GM18858 (cell line): ENCODE measurements around the gene C1QTNF6.
"Not testable (repeated sequence)": the region's sequence is repeated elsewhere in the genome, so short reads cannot be mapped to it uniquely, and the experiment has no call there.

Experiments
- ATAC-seq: cut with Tn5 transposase; IDR thresholded peaks from one replicate; pipeline ENCODE4 v1.9.1; 2021; ENCODE audit not compliant: unreplicated experiment

C1QTNF6 gene

DNA sequence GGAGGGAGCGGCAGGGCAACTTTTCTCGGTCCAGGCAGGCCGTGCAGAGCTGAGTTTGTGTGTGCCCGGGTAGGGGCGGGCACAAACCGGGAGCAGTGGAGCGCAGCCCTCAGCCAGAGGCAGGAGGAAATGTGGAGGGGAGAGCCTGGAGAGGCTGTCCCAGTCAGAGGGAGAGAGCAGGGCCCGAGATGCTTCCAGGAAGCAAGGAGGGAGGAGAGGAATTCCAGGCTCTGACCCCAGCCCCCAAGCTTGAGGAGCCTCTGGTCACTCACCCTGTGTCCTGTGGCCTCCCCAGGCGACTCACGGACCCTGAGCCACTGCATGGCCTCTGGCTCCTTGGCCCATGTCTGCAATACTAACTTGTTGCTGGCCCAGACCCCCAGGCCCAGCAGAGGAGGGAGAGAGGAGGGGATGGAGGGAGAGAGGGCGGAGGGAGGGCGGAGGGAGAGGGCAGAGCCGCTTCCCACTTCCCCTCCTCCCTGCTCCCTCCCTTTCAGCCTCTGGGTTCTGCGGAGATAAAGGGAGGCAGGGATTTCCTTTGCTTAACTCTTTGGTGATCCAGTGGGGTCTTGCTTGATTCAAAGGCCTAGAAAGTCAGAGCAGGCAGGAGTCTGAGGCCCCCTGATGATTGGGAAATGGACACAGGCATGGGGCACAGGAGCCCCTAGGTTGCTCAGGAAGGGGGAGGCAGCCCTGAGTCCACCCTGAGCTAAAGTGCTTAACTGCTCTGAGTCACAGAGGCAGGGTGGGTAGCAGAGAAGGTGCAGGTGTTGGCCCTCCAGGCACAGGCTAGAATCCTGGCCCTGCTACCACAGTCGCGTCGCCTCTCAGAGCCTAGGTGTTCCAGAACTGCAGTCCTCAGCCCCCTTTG, at the start of gene C1QTNF6:
Gene C1QTNF6, minus strand, starts transcription at position 357 of the 871 bp plus-strand sequence. Its CDS starts 34 bp downstream, at position 323.
- no peak for ATAC-seq

DNA sequence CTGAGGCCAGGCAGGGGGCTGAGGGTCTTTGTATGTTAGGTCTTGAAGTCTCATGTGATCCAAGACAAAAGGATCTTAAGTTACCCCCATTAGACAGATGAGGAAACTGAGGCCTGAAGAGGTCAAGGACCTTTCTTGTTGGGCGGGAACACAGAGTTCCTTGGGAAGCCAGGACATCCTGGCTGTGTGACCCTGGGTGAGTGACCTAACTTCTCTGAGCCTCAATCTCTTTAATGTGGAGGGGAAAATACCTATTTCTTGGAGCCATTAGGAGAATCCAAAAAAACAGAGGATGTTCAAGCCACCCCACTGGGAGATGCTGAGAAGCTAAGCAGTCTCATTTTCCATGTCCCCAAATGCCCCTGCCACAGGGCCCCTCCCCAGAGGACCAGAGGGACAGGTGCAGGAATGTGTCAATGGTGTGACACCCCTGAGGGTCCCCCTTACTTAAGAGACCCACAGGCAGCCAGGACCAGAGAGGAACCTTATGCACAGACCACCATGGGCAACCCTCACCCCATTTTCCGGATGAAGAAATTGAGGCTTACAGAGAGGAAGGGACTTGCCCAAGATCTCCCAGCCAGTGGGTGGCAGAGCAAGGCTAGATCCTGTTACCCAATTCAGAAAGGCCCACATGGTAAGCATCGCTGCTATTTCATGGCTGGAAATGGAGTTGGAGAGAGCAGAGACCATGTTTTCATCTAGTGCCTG, 48.0 kb upstream of the C1QTNF6 start:
- no peak for ATAC-seq

DNA sequence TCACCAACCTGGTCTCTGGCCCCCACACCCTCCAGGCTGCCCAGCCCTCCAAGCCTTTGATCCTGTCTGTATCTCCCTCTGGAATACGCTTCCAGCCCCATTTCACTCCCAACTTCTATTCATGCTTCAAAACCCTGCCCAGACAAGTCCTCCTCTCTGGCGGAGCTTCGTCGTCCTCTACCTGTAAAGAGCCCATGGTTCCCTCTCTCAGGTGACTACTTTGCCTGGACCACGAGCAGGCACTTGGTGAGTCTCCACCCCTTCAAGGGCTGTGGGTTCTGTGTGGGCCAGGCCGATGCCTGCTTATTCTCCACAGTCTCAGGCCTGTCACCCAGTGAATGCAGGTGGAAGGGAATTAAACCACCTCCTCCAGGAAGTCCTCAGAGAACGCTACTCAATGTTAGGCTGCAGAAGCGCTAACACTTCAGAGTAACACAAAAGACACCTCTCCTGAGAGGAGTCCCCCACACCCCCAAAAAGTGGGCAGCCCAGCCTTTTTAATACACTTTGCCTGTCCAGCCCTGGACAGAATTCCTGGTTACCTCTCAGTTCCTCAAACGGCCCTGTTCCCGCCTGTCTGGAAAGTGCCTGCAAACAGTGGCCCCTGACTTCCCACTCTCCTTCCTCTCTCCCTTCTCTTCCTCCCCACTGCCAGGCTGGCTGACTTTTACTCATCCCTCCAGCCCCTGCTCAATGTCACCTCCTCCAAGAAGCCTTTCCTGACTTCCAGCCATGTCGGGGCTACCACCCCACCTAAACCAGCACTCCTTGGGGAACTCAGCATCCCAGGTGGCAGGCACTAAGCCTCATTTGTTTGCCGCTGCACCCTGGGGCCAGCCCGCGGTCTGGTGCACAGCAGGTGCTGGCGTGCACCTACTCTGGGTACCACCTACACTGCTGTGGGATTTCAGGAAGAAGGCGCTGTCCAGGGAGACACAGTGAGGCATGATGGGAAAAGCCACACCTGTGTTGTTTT, 47.0 kb upstream of the C1QTNF6 start:
- no peak for ATAC-seq

DNA sequence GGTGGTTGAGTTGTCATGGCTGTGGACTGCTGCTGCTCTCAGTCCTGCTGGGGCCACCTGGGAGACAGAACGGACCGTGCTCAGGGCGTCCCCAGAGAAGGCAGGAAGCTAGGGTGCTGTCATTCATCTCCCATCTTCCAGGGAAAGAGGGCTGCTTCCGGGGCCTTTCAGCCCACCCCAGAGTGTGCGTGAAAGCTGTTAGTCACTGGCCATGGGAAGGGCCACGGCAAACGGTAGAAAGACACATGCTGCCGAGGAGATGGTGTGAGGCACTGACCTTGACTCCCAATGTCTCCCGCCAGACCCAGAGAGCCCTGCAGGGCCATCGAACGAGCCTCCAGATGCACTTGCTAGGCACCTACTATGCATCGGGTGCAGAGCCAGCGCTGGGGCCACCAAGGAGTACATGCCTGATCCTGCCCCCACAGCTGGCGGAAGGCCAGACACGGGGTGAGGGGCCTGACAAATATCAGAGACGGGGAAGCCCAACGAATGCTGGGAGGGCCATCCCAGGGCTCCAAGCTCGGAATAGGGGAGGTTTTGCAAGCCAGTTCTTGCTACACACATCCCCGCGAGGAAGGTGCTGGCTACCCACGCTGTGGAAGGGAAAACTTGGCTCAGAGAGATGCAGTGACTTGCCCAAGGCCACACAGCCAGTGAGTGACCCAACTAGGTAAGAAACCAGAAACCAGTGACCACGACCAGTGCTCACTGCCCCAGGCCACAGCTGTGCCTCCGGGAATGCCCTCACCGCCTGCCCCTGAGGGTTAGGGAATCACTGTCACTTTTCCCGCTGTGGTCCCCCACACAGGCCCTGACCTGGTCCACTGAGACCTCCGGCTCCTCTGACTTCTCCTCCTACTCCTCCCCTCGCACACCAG, 45.9 kb upstream of the C1QTNF6 start:
- no peak for ATAC-seq

DNA sequence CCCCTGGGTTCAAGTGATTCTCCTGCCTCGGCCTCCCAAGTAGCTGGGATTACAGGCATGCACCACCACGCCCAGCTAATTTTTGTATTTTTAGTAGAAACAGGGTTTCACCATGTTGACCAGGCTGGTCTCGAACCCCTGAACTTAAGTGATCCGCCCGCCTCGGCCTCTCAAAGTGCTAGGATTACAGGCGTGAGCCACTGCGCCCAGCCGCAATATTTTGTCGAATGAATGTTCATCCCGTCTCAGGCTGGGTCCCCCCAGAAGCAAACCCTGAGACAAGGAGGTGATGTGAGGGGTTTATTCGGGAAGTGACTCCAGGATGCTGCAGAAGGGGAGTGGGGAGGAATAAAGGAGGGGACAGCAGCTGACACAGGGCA, 45.3 kb upstream of the C1QTNF6 start:
- ATAC-seq: not testable (repeated sequence)

DNA sequence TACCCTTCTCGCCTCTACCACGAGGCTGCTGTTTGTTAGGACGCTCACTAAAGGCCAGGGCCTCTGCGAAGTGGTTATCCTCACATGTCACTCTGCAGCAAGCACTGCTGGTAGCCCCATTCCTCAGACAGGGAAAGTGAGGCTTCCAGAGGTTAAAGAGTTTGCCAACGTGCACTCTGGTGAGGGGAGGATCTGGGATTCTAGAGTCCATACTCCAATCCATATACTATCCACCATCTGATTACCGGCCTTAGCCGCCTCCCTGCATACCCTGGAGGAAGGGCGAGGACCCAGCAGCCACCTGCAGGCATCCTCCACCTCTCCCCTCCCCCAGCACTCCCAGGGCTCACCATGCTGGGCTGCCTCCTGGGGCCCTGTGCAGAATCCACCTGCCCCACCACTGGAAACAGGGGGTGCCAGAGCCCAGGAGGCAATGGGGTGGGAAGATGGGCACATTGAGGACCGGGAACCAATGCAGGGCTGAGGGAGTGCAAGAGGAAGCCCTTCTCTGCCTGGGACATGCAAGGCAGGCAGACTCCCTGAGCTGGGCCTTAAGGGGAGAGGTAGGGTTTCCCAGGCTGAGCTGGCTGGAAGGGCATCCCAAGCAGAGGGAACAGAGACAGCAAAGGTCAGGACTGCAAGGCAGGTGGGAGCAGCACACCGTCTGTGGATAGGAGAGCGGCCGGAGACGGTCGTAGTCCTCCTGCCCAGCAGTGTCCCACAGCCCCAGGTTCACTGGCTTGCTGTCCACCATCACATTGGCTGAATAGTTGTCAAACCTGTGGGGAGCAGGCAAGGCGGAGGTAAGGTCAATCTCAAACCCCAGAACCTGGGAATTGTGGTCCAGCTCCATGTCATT, 44.3 kb upstream of the C1QTNF6 start:
- ATAC-seq: no peak

DNA sequence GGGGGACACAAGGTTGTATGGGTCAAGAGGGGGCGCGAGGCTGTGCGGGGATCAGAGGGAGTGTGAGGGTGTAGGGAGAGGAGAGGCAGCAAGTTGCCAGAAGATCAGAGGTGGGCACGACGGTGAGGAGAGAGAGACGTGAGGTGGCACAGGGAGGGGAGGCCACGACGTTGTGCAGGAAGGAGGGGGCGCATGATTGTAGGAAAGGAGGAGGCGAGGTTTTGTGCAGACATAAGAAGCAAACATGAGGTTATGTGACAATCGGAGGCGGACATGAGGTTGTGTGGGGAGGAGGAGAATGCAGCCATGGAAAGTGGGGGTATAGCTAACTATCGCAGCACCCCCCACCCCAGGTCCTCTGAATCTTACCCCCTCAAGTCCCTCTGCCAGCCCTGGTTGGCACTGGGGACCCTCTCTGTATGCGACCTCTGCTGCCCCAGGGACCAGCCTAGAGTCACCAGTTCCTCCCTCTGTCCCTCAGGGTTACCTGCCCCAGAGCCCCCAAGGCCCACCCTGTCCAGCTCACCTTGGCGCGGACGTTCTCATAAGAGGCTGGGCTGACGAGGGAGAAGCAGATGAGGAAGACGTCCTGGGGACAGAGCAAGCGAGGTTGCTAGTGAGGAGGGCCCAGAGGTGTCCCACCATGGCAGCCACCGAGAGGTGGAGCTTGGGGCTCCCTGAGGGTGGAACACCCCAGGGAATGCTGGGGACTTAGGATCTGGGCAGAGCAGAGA, 43.5 kb upstream of the C1QTNF6 start:
- ATAC-seq: no peak

DNA sequence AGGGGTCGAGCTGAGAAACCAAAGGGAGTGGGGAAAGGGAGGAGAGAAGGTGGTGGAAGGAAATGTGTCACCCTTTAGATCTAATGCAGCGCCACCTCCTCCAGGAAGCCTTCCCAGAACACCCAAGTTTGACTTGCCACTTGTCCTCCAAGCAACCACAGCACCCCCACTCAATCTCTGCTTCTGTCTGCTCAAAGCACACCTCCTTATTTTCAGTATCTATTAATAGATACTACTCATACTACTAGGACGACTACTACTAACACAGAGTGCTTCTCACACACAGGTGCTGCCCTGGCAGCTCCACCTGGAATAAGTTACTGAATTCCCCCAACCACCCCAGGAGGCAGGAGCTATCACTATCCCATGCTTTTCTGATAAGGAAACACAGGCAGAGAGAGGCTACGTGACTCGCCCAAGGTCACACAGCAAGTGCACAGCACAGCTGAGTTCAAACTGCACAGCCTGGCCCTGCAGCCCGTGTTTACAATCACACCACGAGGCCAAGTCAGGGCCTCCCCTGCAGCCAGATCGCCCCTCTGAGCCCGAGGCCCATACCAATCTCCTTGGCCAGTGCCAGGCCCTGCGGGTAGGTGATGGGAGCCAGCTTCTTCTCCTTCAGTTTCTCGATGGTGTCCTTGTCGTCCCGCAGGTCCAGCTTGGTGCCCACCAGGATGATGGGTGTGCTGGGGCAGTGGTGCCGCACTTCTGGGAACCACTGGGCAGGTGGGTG, 42.8 kb upstream of the C1QTNF6 start:
- ATAC-seq: no peak

DNA sequence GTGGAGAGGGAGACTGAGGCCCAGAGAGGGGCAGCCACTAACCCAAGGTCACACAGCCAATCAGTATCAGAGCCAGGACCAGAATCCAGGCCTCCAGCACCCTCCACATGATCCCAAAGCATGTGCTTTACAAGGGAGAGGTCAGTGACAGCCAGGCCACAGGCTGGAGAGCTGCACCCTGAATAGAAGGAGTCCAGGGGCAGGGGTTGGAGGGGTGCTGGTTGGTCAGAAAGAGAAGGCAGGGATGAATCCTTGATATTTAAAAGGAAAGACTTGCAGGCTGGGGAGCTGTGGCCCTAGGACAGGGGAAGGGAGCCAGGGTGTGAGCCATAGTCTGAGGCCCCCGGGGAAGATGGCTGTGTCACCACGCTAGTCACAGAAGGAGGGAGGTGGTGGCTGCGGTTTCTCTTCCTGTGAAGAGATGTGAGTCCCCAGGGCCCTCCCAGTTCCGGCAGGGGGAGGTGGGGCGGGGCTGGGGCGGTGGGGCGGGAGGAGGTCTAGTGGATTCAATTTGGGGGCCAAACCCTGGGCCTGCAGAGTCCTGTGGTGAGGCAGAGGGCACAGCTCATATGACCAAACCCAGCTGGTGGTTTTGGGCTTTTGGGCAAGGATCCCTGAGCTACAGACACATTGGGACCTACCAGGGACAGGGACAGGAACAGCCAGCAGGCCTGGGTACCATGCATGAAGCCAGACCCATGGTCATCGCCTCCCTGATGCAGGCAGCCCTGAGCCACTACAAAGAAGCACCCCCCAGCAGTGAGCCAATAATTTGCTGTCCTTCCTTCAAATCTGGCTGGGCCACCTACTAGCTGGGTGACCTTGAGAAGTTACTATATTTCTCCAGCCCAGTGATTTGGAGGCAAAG, 42.0 kb upstream of the C1QTNF6 start:
- no peak for ATAC-seq

DNA sequence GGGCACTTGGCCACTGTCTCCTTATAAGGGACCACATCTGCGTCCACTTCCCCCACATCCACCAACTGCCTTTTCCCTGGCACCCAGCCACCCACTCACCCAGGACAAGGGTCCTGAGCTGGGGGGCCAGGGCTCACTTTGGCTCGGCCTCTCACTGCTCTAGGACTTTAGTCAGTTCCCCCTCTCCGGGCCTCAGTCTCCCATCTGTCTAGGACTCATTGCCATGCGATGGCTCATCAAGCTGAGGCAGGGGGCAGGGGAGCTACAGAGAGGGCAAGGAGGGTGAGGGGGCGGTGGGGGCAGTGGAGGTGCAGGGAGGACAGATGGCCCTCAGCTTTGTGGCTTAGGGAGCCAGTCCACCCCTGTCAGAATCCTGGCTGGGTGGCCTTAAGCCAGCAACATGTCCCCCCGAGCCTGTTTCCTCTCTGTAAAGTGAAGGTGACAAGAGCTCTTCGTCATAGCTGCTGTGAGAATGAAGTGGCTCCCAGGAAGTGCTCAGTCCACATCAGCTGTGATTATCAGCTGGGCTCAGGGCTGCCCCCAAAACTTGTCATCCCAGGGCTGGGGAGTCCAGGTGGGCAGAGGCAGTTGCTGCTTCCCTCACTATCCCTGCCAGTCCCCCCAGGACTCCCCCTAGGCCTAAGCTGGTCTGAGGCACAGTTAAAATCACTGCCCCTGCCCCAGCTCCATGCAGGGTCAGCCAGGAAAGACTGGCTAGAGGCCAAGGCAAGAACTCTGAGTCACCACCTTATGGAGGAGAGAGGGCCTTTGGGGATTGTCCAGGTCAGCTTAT, 41.2 kb upstream of the C1QTNF6 start:
- no peak for ATAC-seq

DNA sequence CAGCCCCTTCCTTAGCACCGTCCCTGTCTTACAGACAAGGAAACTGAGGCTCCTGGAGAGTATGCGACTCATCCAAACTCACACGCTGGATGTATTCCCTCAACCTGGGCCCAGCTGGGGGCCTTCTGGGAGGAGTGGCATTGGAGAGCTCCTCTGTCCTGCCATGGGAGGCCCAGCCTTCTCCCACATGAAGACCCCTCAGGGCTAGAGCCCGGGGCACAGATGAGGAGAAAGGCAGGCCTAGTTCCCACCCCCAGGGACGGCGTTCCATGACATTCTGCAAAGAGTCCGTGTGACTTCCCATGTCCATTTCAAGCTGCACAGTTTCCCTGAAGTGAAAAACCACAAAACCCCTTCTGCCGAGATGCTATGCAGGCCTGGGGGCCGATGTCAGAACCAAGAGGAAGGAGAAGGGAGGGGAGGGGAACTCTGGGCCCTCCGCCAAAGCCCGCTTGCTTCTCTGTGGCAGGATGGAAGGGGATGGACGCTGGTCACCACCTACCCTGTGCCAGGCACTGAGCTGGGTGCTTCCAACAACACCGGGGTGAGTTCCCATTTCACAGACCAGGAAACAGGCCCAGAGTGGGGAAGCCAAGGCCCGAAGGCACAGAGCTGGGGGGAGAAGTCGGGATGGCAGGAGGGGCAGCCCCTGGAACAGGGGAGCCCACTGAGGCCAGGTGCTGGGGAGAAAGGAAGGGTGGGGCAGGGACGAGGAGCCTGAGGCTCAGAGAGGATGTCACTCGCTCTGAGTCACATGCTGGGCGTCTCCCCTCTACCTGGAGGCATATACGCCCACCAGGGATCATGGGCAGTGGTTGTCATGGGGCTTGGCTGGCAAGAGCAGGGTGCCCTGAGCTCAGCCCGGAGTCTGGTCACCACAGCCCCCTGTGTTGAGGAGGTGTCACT, 40.3 kb upstream of the C1QTNF6 start:
- no peak for ATAC-seq

DNA sequence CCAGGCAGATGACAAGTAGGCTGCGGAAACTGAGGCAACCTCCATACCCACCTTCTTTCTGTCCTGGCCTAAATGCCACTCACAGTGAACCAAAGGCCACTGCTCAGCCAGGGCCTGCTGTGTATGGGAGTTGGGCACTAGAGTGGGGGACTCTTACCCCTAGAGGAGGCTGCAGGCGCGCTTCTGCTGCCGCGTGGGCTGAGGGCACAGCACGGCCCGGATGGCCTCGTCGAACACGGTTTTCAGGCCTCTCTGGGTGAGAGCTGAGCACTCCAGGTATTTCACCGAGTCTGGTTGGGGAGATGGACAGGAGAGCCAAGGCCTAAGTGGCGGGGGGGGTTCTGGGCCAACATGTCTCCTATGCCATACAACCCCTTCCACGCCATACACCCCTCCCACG, 38.5 kb upstream of the C1QTNF6 start:
- no peak for ATAC-seq

DNA sequence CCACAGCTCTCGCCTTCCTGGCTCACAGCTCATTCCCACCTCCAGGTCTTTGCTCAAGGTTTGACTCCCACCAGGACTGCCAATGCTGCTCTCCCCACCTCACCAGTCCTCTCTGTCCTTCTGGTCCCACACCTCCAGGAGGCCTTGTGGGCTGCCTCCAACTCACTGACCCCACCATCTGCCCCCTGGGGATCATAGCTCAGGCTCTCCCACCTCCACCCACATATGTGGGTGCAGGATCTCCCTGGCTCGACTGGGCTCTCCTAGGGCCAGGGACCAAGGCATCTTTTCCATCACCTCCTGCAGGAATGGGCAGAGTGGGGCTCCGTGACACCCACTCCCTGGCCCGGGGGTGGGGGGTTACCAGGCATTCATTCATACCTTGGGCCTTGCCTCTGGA, 38.0 kb upstream of the C1QTNF6 start:
- no peak for ATAC-seq

DNA sequence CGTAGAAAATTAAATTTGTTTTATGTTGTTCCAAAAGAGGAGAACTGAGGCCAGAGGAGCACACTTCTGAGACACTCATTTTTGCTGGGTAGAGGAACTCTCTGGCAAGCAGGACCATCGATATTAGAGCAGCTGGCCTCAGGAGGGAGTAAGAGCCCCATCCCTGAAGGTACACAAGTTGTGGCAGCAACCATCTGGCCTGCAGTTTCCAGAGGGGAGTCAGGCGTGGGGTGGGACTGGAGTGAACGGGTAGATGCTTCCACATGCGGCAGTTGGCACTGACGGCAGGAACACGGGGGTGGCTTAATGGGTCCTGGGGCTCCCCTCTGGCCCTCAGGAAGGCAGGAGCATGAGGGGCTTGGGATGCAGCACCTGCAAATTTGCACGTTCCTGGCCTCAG, 37.4 kb upstream of the C1QTNF6 start:
- ATAC-seq: no peak

DNA sequence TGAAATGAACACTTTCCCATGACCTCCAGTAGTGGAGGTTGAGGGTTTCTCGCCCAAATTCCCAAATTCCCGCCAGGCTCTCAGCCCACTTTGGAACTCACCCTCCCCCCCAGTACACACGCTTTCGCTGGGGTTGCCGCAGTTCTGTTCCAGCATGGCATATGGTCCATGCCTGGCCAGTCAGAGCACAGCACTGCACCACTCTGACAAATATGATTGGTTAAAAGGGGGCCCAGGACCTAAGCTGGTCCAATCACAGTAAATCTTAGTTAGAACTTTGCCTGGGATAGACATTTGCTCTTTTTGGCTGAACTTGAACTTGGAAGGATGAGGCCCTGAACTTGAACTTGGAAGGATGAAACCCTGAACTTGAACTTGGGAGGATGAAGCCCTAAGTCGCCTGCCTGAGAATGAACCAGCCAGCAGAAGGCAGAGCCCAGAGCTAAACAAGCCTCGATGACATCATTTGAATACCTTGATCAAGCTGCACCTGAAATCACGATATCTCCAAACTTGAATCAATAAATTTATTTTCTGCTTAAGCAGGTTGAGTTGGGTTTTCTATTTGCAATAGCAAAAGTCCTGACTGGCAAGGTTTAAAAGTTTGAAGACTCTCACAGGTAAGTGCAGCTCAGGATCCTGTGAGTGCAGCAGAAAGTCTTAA, 36.8 kb upstream of the C1QTNF6 start:
- ATAC-seq: no peak
